Measurements from ENCODE around the gene CACNA1A. TPM values are rescaled to one million over a fixed set of nuclear protein-coding genes. Genes with fewer than 3 reads are reported as not detected.
"Not testable (repeated sequence)": the region's sequence is repeated elsewhere in the genome, so short reads cannot be mapped to it uniquely, and the experiment has no call there.

CACNA1A gene
- polyA plus RNA-seq, 4 donors, result 1.4 to 5.3 (median 2.4) TPM

GRCh38 chr19:13173139-13173737 lies 333.0 kb downstream of the CACNA1A start:
- no peak for DNase-seq (ENCODE audit: low read depth in 4 of 4, low spot score in 3 of 4)

GRCh38 chr19:13172346-13173138 lies 333.7 kb downstream of the CACNA1A start:
- DNase-seq (ENCODE audit: low read depth in 4 of 4, low spot score in 3 of 4), result no peak

- no peak for DNase-seq (ENCODE audit: low read depth in 4 of 4, low spot score in 3 of 4)
Observed at GRCh38 chr19:13171146-13171545, 335.1 kb downstream of the CACNA1A start.

- DNase-seq (ENCODE audit: low read depth in 4 of 4, low spot score in 3 of 4), result no peak
Observed at GRCh38 chr19:13169769-13170168, 336.5 kb downstream of the CACNA1A start.

- DNase-seq (ENCODE audit: low read depth in 4 of 4, low spot score in 3 of 4), result not testable (repeated sequence)
Observed at GRCh38 chr19:13166151-13166550, 340.1 kb downstream of the CACNA1A start.

GRCh38 chr19:13165162-13165997 lies 340.9 kb downstream of the CACNA1A start:
- DNase-seq (ENCODE audit: low read depth in 4 of 4, low spot score in 3 of 4), result no peak

GRCh38 chr19:13164343-13165161 lies 341.7 kb downstream of the CACNA1A start:
- DNase-seq (ENCODE audit: low read depth in 4 of 4, low spot score in 3 of 4), result peak in 1 of 4 donors; percentile 81

GRCh38 chr19:13163609-13164342 lies 342.5 kb downstream of the CACNA1A start:
- DNase-seq (ENCODE audit: low read depth in 4 of 4, low spot score in 3 of 4), result peak in 1 of 4 donors; percentile 76

- DNase-seq (ENCODE audit: low read depth in 4 of 4, low spot score in 3 of 4), result peak in 3 of 4 donors; percentile 92 to 94 (median 93)
Observed at GRCh38 chr19:13162724-13163608, 343.3 kb downstream of the CACNA1A start.

GRCh38 chr19:13160557-13160956 lies 345.7 kb downstream of the CACNA1A start:
- DNase-seq (ENCODE audit: low read depth in 4 of 4, low spot score in 3 of 4), result no peak

GRCh38 chr19:13159713-13160112 lies 346.6 kb downstream of the CACNA1A start:
- DNase-seq (ENCODE audit: low read depth in 4 of 4, low spot score in 3 of 4), result no peak

All from left renal pelvis (tissue), 4 donors.